Activated naive CD8-positive, alpha-beta T cell (primary cell): Measurements from ENCODE around the gene RABEP1.

Source experiments
- H3K27ac Mint-ChIP-seq: one replicate; pipeline ENCODE4 v1.8.0; 2021; ENCODE audit warnings: mixed read lengths
- H3K27me3 Mint-ChIP-seq: one replicate; pipeline ENCODE4 v1.8.0; 2021; ENCODE audit warnings: mixed read lengths
- H3K36me3 Mint-ChIP-seq: one replicate; pipeline ENCODE4 v1.8.0; 2021; ENCODE audit warnings: mixed read lengths
- H3K4me1 Mint-ChIP-seq: one replicate; pipeline ENCODE4 v1.8.0; 2021; ENCODE audit warnings: low read depth, mixed read lengths
- H3K4me3 Mint-ChIP-seq: one replicate; pipeline ENCODE4 v1.8.0; 2021; ENCODE audit warnings: mild to moderate bottlenecking, mixed read lengths
- H3K9me3 Mint-ChIP-seq: one replicate; pipeline ENCODE4 v1.8.0; 2021; ENCODE audit warnings: low read depth, mixed read lengths

Gene RABEP1

GRCh38 chr17:5257124-5257523 is 25.0 kb upstream of the RABEP1 start:
- H3K27me3 Mint-ChIP-seq = no peaks in the 10 kb centered on the region
- peaks cover 13% of the 10 kb centered on the region for H3K4me1 Mint-ChIP-seq
- no peaks in the 10 kb centered on the region for H3K36me3 Mint-ChIP-seq
- H3K9me3 Mint-ChIP-seq = no peaks in the 10 kb centered on the region
- H3K4me3 Mint-ChIP-seq = no peak overlapping the region
- no peak overlapping the region for H3K27ac Mint-ChIP-seq

- Mint-ChIP-seq H3K36me3 (no peaks in the 10 kb centered on the region), H3K27ac (no peak overlapping the region), H3K9me3 (no peaks in the 10 kb centered on the region), H3K4me3 (no peak overlapping the region), H3K4me1 (peaks cover 1% of the 10 kb centered on the region), H3K27me3 (no peaks in the 10 kb centered on the region)
These were observed 21.5 kb upstream of the RABEP1 start for GRCh38 chr17:5260542-5260941.

GRCh38 chr17:5262416-5262991 is 19.6 kb upstream of the RABEP1 start:
- H3K36me3 Mint-ChIP-seq = no peaks in the 10 kb centered on the region
- no peak overlapping the region for H3K27ac Mint-ChIP-seq
- no peaks in the 10 kb centered on the region for H3K9me3 Mint-ChIP-seq
- H3K4me3 Mint-ChIP-seq = no peak overlapping the region
- no peaks in the 10 kb centered on the region for H3K4me1 Mint-ChIP-seq
- H3K27me3 Mint-ChIP-seq = no peaks in the 10 kb centered on the region

GRCh38 chr17:5263441-5263840 is 18.6 kb upstream of the RABEP1 start:
- no peak overlapping the region for H3K27ac Mint-ChIP-seq
- H3K27me3 Mint-ChIP-seq = no peaks in the 10 kb centered on the region
- H3K4me1 Mint-ChIP-seq = no peaks in the 10 kb centered on the region
- no peak overlapping the region for H3K4me3 Mint-ChIP-seq
- H3K9me3 Mint-ChIP-seq = no peaks in the 10 kb centered on the region
- H3K36me3 Mint-ChIP-seq = no peaks in the 10 kb centered on the region

GRCh38 chr17:5264893-5265292 is 17.2 kb upstream of the RABEP1 start:
- no peaks in the 10 kb centered on the region for H3K36me3 Mint-ChIP-seq
- no peak overlapping the region for H3K4me3 Mint-ChIP-seq
- no peaks in the 10 kb centered on the region for H3K9me3 Mint-ChIP-seq
- H3K27me3 Mint-ChIP-seq = no peaks in the 10 kb centered on the region
- no peak overlapping the region for H3K27ac Mint-ChIP-seq
- no peaks in the 10 kb centered on the region for H3K4me1 Mint-ChIP-seq

- H3K36me3 Mint-ChIP-seq = no peaks in the 10 kb centered on the region
- no peaks in the 10 kb centered on the region for H3K9me3 Mint-ChIP-seq
- no peak overlapping the region for H3K27ac Mint-ChIP-seq
- H3K4me3 Mint-ChIP-seq = no peak overlapping the region
- H3K4me1 Mint-ChIP-seq = peaks cover 1% of the 10 kb centered on the region
- H3K27me3 Mint-ChIP-seq = no peaks in the 10 kb centered on the region
These were observed 12.7 kb upstream of the RABEP1 start for GRCh38 chr17:5269241-5269960.

GRCh38 chr17:5272322-5272721 is 9.8 kb upstream of the RABEP1 start:
- no peaks in the 10 kb centered on the region for H3K27me3 Mint-ChIP-seq
- no peaks in the 10 kb centered on the region for H3K9me3 Mint-ChIP-seq
- no peaks in the 10 kb centered on the region for H3K36me3 Mint-ChIP-seq
- H3K4me3 Mint-ChIP-seq = no peak overlapping the region
- H3K4me1 Mint-ChIP-seq = peaks cover 1% of the 10 kb centered on the region
- no peak overlapping the region for H3K27ac Mint-ChIP-seq

- peak overlapping the region; percentile 94 for H3K27ac Mint-ChIP-seq
- H3K9me3 Mint-ChIP-seq = no peaks in the 10 kb centered on the region
- H3K4me1 Mint-ChIP-seq = peaks cover 36% of the 10 kb centered on the region
- no peaks in the 10 kb centered on the region for H3K36me3 Mint-ChIP-seq
- no peaks in the 10 kb centered on the region for H3K27me3 Mint-ChIP-seq
- H3K4me3 Mint-ChIP-seq = peak overlapping the region; percentile 86
These were observed 646 bp downstream of the RABEP1 start for GRCh38 chr17:5282642-5283217.

- Mint-ChIP-seq H3K4me3 (peak overlapping the region; percentile 86), H3K4me1 (peaks cover 43% of the 10 kb centered on the region), H3K27me3 (no peaks in the 10 kb centered on the region), H3K9me3 (no peaks in the 10 kb centered on the region), H3K27ac (peak overlapping the region; percentile 23), H3K36me3 (no peaks in the 10 kb centered on the region)
These were observed 1.7 kb downstream of the RABEP1 start for GRCh38 chr17:5283571-5284315.

GRCh38 chr17:5284681-5285080 is 2.6 kb downstream of the RABEP1 start:
- H3K4me1 Mint-ChIP-seq = peaks cover 51% of the 10 kb centered on the region
- H3K27me3 Mint-ChIP-seq = no peaks in the 10 kb centered on the region
- H3K9me3 Mint-ChIP-seq = no peaks in the 10 kb centered on the region
- peak overlapping the region; percentile 86 for H3K4me3 Mint-ChIP-seq
- no peaks in the 10 kb centered on the region for H3K36me3 Mint-ChIP-seq
- no peak overlapping the region for H3K27ac Mint-ChIP-seq

- H3K4me1 Mint-ChIP-seq = peaks cover 60% of the 10 kb centered on the region
- no peaks in the 10 kb centered on the region for H3K9me3 Mint-ChIP-seq
- peak overlapping the region; percentile 3 for H3K4me3 Mint-ChIP-seq
- H3K36me3 Mint-ChIP-seq = no peaks in the 10 kb centered on the region
- H3K27ac Mint-ChIP-seq = peak overlapping the region; percentile 12
- no peaks in the 10 kb centered on the region for H3K27me3 Mint-ChIP-seq
These were observed 4.8 kb downstream of the RABEP1 start for GRCh38 chr17:5286846-5287245.

- no peaks in the 10 kb centered on the region for H3K27me3 Mint-ChIP-seq
- H3K27ac Mint-ChIP-seq = no peak overlapping the region
These were observed 9.7 kb downstream of the RABEP1 start for GRCh38 chr17:5291683-5292350.

GRCh38 chr17:5297245-5297644 is 15.2 kb downstream of the RABEP1 start:
- H3K27me3 Mint-ChIP-seq = no peaks in the 10 kb centered on the region
- H3K4me3 Mint-ChIP-seq = no peak overlapping the region
- peaks cover 44% of the 10 kb centered on the region for H3K4me1 Mint-ChIP-seq
- H3K9me3 Mint-ChIP-seq = no peaks in the 10 kb centered on the region
- peaks cover 5% of the 10 kb centered on the region for H3K36me3 Mint-ChIP-seq
- H3K27ac Mint-ChIP-seq = no peak overlapping the region

More at GRCh38 chr17:5291683-5292350, 9.7 kb downstream of the RABEP1 start:
- Mint-ChIP-seq H3K36me3 (no peaks in the 10 kb centered on the region), H3K4me1 (peaks cover 41% of the 10 kb centered on the region), H3K4me3 (no peak overlapping the region), H3K9me3 (no peaks in the 10 kb centered on the region)

- peaks cover 5% of the 10 kb centered on the region for H3K36me3 Mint-ChIP-seq
- peaks cover 44% of the 10 kb centered on the region for H3K4me1 Mint-ChIP-seq
- no peak overlapping the region for H3K4me3 Mint-ChIP-seq
- H3K27me3 Mint-ChIP-seq = no peaks in the 10 kb centered on the region
- no peaks in the 10 kb centered on the region for H3K9me3 Mint-ChIP-seq
- H3K27ac Mint-ChIP-seq = no peak overlapping the region
These were observed 17.3 kb downstream of the RABEP1 start for GRCh38 chr17:5299383-5299782.

GRCh38 chr17:5304636-5305035 is 22.6 kb downstream of the RABEP1 start:
- Mint-ChIP-seq H3K4me1 (peaks cover 54% of the 10 kb centered on the region), H3K27ac (no peak overlapping the region)

More at GRCh38 chr17:5304636-5305035, 22.6 kb downstream of the RABEP1 start:
- Mint-ChIP-seq H3K4me3 (no peak overlapping the region), H3K27me3 (no peaks in the 10 kb centered on the region), H3K9me3 (no peaks in the 10 kb centered on the region), H3K36me3 (peaks cover 5% of the 10 kb centered on the region)
